Activated CD4-positive, alpha-beta T cell treated with anti-CD3 and anti-CD28 coated beads, Interleukin-2, amount 10 ng/mL, durations not matched to agents 7 days and 5 days (primary cell): Measurements from ENCODE around the gene PCDH1. TPM values are rescaled to one million over a fixed set of nuclear protein-coding genes. Genes with fewer than 3 reads are reported as not detected.
A peak's percentile ranks its signal among the peaks of the same experiment; 100 is the strongest.

Source experiments
- CTCF ChIA-PET: fragments of 350-600 bp; sonication (Branson Sonifier 250); formaldehyde crosslinking; loops from one replicate; lab custom pipeline; 2021; ENCODE audit warnings: antibody characterized with exemption; lab: Charles Lee
- POLR2A ChIA-PET: fragments of 350-600 bp; sonication (Branson Sonifier 250); formaldehyde crosslinking; loops from one replicate; lab custom pipeline; 2021; ENCODE audit warnings: antibody characterized with exemption; lab: Charles Lee
- DNase-seq: peaks from one replicate; pipeline ENCODE4 v3.0.0-alpha.2; 2020
- H3K27ac Mint-ChIP-seq: one replicate; pipeline ENCODE4 v1.8.0; 2021; ENCODE audit warnings: mild to moderate bottlenecking, moderate library complexity, mixed read lengths
- H3K27me3 Mint-ChIP-seq: one replicate; pipeline ENCODE4 v1.8.0; 2021; ENCODE audit warnings: mixed read lengths
- H3K36me3 Mint-ChIP-seq: one replicate; pipeline ENCODE4 v1.8.0; 2021; ENCODE audit warnings: low read depth, mixed read lengths
- H3K4me1 Mint-ChIP-seq: one replicate; pipeline ENCODE4 v1.8.0; 2021; ENCODE audit warnings: mixed read lengths
- H3K4me3 Mint-ChIP-seq: one replicate; pipeline ENCODE4 v1.8.0; 2021; ENCODE audit warnings: mild to moderate bottlenecking, moderate library complexity, mixed read lengths
- H3K9me3 Mint-ChIP-seq: one replicate; pipeline ENCODE4 v1.8.0; 2021; ENCODE audit warnings: mixed read lengths
- total RNA-seq, 2 experiments: library from RNA; stranded (reverse); gene quantifications; one replicate each; pipeline ENCODE4 v1.2.3, GENCODE V29; 2021

Gene PCDH1
- total RNA-seq, 2 experiments from 2014 or later: not detected

DNA sequence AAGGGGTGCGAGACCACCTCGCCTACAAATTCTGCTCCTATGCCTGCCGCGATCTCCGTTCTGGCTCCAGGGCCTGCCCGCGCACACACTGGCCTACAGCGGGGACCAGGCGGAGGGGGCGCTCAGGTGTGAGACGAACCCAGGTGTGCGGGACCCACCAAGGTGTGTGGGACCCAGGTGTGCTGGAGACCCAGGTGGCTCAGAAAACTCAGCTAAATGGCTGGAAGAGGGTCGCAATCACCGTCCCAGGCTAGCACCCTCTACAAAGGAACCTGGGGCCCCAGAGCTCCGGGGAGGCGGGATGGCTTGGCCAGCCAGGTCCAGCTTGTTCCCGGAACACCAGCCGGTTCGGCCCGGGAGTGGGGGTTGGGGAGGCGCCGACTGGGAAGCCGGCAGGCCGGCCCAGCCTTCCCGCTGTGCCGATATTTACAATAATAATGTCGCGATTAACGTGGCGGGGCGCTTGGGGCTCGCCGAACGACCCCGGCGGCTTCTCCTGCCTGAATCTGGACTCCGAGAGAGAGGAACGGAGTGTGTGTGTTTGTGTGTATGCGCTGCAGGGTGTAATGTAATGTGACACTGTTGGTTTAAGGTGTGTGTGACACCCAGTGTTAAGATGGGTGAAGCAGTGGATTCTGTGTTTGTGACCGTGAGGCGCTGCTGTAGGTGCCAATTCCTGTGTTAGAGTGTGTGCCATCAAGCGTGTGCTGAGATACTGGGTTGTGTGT is 1.4 kb downstream of the PCDH1 start:
- no peaks in the 10 kb centered on the region for H3K36me3 Mint-ChIP-seq
- H3K27ac Mint-ChIP-seq: no peak overlapping the region
- ChIA-PET CTCF (interaction anchor here (1.0 kb wide), 1 partner anchor 185 kb away, joined by 4 read pairs; no protein-coding TSS in a partner anchor), POLR2A (no interaction called here)
- H3K27me3 Mint-ChIP-seq: peaks cover 79% of the 10 kb centered on the region
- H3K4me1 Mint-ChIP-seq: peaks cover 16% of the 10 kb centered on the region
- H3K9me3 Mint-ChIP-seq: no peaks in the 10 kb centered on the region
- H3K4me3 Mint-ChIP-seq: no peak overlapping the region
- DNase-seq: peak; percentile 5

DNA sequence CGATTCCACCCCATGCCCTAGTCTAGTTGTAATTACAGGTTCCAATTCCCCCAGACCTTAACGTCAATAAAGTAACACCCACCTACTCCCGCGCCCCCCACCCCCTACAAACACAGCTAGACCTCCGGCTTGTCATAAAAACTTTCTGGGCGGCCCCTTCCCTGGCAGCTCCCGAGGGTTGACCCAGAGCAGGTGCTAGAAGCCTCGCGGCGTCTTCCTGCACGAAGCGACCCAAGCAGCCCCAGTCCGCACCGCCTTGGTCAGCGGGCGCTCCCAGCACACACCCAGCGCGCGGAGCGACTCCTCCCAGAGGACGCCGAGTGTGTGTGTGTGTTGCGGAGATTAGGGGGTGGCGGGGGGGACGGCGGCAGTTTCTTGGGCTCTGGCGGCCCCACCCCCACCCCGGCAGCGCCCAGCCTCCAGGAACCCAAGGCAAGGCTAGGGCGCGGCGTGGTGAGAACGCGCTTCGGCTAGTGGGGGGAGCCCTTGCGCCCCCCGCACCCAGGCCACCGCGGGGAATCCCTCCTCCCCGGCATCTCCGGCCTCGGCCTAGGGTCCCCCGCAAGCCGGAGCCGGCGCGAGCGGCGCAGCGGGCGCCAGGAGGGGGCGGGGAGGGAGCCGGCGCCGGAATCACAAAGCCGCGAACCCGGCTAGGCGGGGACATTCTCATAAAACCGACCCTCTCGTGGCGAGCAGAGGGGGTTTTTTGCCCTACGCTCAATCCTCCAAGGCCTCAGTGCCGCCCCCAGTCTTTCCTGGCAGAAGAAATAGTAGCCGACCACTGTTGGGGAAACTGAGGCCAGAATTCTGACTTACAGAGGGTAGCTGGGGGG is 2.2 kb downstream of the PCDH1 start:
- Mint-ChIP-seq H3K4me1 (peaks cover 16% of the 10 kb centered on the region), H3K36me3 (no peaks in the 10 kb centered on the region), H3K4me3 (no peak overlapping the region), H3K27me3 (peaks cover 77% of the 10 kb centered on the region), H3K9me3 (no peaks in the 10 kb centered on the region), H3K27ac (no peak overlapping the region)
- peak; percentile 5 for DNase-seq
- ChIA-PET POLR2A (no interaction called here), CTCF (no interaction called here)

DNA sequence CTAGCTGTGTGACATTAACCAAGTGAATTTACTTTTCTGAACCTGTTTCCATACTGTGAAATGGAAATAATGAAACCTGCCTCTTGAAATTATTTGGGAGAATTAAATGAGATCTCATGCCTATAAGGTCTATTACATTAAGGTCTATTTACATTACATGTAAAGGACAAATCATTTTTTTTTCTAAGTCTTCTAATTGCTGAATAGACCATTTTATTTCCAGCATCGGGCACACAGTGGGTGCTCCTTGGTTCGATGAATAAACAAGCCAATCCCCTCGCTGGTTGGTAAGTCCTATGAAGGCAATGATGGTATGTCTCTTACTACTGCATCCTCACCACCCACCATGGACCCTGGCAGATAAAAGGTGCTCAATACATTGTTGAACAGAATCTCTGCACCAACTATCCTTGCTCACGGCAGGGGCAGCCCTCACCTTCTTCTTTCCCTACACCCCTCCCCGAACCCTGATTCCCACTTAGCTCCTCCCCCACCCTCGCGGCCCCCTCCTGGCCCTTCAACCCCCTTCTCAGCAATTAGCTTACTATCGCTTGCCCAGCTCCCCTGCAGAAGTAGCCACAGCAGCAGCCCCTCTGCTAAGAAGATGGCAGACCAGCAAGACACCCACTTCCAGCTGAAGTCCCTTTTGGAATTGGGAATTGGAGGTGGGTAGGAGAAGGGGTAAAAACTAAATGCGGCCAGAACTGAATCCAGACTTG is 3.0 kb downstream of the PCDH1 start:
- CTCF ChIA-PET: interaction anchor here (0.8 to 1.4 kb wide), 3 partner anchors 8 to 182 kb away, joined by 3 to 4 read pairs (median 4); no protein-coding TSS in a partner anchor
- peaks cover 75% of the 10 kb centered on the region for H3K27me3 Mint-ChIP-seq
- no peak overlapping the region for H3K27ac Mint-ChIP-seq
- H3K4me3 Mint-ChIP-seq: no peak overlapping the region
- H3K36me3 Mint-ChIP-seq: no peaks in the 10 kb centered on the region
- no peaks in the 10 kb centered on the region for H3K9me3 Mint-ChIP-seq
- H3K4me1 Mint-ChIP-seq: peaks cover 16% of the 10 kb centered on the region
- POLR2A ChIA-PET: no interaction called here
- peak; percentile 3 for DNase-seq

DNA sequence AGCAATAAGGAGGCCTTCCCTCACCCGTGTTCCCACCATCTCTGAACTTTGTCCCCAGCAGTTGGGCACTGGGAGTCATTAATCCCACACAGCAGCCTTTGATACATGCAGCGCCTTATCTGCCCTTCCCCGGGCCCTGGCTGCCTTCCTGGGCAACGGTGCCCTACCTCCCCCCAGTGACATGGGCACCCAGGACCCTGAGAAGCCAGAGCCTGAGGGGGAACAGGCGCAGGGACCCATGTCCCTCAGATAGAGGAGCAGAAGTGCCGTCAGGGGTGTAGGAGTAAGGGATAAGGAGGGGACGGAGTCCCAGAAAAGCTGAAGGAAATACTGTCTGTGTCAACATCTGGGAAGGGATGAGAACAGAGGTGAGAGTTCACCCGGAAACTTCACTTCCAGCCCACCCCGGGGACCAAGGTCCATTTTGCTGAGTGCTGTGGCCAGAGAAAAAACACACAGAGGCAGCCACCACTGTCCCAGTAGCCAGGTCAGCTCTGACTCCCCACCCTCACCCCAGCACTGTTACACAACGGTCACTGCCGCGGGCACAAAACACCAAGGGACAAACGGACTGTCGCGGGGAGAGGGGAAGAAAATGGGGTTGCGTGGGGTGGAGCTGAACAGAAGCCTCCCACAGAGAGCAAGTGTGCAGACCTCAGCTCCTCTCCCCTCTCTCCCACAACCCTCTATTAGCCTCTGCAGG is 3.8 kb downstream of the PCDH1 start:
- Mint-ChIP-seq H3K4me1 (peaks cover 14% of the 10 kb centered on the region), H3K36me3 (no peaks in the 10 kb centered on the region), H3K4me3 (no peak overlapping the region), H3K9me3 (no peaks in the 10 kb centered on the region), H3K27me3 (peaks cover 71% of the 10 kb centered on the region), H3K27ac (no peak overlapping the region)
- peak; percentile 3 for DNase-seq
- CTCF ChIA-PET: interaction anchor here (0.8 to 1.4 kb wide), 3 partner anchors 9 to 181 kb away, joined by 3 to 4 read pairs (median 4); no protein-coding TSS in a partner anchor
- POLR2A ChIA-PET: no interaction called here

DNA sequence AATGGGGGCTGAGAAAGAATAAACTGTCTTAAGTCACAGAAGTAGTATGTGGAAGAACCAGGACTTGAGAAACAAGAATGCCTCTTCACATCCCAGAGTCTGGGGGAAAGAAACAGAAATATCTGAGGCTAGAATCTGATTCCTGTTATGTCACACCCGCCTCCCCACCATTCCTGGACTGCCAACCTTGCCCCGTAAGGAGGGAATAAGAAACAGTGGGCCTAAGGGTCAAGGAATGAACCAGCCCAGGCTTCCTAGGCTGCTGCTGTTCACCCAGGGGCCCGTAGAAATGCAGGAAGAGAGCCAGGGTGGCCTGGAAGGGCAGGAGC is 4.3 kb downstream of the PCDH1 start:
- ChIA-PET POLR2A (no interaction called here), CTCF (interaction anchor here (1.4 kb wide), 1 partner anchor 10 kb away, joined by 4 read pairs; no protein-coding TSS in a partner anchor)
- no peaks in the 10 kb centered on the region for H3K9me3 Mint-ChIP-seq
- no peak overlapping the region for H3K27ac Mint-ChIP-seq
- DNase-seq: no peak
- H3K27me3 Mint-ChIP-seq: peaks cover 65% of the 10 kb centered on the region
- H3K36me3 Mint-ChIP-seq: no peaks in the 10 kb centered on the region
- peaks cover 10% of the 10 kb centered on the region for H3K4me1 Mint-ChIP-seq
- H3K4me3 Mint-ChIP-seq: no peak overlapping the region

DNA sequence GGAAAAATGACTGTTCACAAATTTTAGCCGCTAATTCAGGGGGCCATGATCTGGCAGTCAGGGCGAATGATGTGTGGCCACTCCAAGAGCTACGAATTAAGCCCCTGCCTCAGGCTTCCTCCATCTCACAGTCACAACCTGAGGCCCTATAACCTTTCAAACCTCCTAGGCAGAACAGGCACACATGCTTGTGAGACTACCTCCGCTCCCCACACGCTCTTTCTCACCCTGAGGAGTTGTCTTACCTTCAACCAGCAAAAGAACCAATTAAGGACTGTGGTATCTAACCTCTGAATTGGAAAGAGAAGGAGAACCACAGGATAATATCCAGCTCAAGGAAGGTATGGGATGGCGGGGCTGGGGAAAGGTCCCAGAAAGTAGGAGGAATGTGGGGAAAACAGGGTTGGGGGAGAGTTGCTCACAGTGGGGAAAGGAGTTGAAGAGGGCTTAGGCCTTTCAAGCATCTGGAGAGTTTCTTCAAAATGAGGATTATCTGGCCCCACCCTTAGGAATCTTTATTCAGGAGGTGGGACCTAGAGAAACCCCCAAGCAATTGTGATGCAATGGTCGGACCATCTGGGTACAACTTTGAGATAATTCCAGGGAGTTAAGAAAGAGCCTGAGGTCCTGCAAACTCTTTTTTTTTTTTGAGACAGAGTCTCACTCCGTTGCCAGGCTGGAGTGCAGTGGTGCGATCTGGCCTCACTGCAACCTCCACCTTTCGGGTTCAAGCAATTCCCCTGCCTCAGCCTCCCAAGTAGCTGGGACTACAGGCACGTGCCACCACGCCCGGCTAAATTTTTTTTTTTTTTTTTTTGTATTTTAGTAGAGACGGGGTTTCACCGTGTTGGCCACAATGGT is 5.5 kb downstream of the PCDH1 start:
- Mint-ChIP-seq H3K36me3 (no peaks in the 10 kb centered on the region), H3K27me3 (peaks cover 60% of the 10 kb centered on the region), H3K4me3 (no peak overlapping the region), H3K4me1 (peaks cover 7% of the 10 kb centered on the region), H3K27ac (no peak overlapping the region), H3K9me3 (no peaks in the 10 kb centered on the region)
- ChIA-PET CTCF (no interaction called here), POLR2A (no interaction called here)
- peak; percentile 3 for DNase-seq

DNA sequence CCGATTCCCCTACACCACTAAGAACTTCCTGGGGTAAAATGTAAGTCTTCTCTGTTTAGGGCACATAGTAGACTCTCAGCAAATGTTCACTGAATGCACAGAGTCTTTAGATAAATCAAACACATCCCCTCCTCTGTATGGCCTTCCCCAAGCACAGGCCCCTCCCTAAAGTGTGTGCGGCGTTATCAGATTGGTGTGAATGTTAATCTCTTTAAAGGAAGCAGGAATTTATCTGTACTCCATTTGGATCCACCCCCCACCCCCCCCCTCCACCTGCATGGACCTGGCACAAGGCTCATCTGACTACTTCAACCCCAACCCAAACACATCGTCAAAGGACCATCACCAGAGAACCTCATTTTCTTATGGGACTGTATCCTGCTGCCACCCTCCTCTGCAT is 6.3 kb downstream of the PCDH1 start:
- no peak for DNase-seq
- Mint-ChIP-seq H3K4me1 (peaks cover under 1% of the 10 kb centered on the region), H3K36me3 (no peaks in the 10 kb centered on the region), H3K27me3 (peaks cover 54% of the 10 kb centered on the region), H3K27ac (no peak overlapping the region), H3K9me3 (no peaks in the 10 kb centered on the region), H3K4me3 (no peak overlapping the region)
- CTCF ChIA-PET: no interaction called here
- POLR2A ChIA-PET: no interaction called here

DNA sequence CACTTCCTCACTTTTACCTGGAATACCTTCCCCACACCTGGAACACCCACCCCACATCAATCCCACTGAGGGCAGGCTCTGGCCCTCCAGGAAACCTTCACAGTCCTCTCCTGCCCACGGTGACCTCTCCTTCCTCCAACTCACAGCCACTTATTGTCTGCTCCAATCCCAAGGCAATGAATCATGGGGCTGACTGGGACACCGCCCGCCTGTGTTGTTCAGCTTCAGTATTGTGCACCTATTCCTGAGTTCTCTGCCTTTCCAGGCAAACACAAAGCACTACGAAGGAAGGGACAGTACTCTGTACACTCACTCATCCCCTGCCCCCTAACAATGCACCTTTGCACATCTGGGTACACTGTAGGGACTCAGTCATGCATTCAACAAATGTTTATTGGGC is 7.3 kb downstream of the PCDH1 start:
- no peaks in the 10 kb centered on the region for H3K4me1 Mint-ChIP-seq
- no peaks in the 10 kb centered on the region for H3K36me3 Mint-ChIP-seq
- no peak for DNase-seq
- H3K27me3 Mint-ChIP-seq: peaks cover 50% of the 10 kb centered on the region
- H3K27ac Mint-ChIP-seq: no peak overlapping the region
- ChIA-PET POLR2A (no interaction called here), CTCF (no interaction called here)
- no peaks in the 10 kb centered on the region for H3K9me3 Mint-ChIP-seq
- H3K4me3 Mint-ChIP-seq: no peak overlapping the region

DNA sequence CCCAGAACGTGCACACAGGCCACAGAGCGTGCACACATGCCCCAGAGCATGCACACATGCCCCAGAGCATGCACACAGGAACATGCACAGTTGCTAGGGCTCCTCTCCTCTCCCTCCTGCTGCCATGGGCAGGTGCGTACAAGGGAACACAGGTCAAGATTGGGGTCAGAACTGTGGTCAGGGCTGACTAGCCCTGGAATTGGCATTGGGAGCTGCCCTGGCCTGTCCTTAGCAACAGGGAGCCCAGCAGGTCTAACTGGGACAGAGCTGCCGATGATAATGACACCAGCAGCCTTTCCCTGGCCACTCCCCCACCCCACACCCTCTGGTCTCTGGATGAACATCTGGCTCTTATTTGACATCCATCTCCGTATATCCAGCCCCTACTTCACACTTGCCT is 8.0 kb downstream of the PCDH1 start:
- H3K4me1 Mint-ChIP-seq: no peaks in the 10 kb centered on the region
- no peak overlapping the region for H3K4me3 Mint-ChIP-seq
- no peaks in the 10 kb centered on the region for H3K9me3 Mint-ChIP-seq
- ChIA-PET CTCF (interaction anchor here (0.7 kb wide), 1 partner anchor 47 kb away, joined by 3 read pairs; no protein-coding TSS in a partner anchor), POLR2A (no interaction called here)
- H3K27me3 Mint-ChIP-seq: peaks cover 44% of the 10 kb centered on the region
- DNase-seq: no peak
- H3K27ac Mint-ChIP-seq: no peak overlapping the region
- H3K36me3 Mint-ChIP-seq: no peaks in the 10 kb centered on the region

DNA sequence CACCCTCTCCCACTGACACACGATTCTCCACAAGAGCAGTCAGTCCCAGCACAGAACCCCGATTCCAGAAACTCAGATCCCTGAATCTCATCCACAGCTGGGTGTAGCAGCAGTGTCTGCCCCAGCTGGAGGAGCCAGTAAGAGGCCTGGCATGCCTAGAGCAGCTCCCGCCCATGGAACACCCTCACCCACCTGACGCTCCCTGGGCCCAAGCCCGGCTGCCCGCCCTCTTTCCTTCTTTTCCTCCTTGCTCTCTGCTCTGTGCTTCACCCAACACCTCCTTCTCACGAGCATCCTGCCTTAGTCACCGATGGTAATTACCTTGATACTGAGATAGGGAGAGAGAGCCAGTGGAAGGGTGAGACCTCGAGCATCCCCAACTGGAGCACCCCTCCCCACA is 8.7 kb downstream of the PCDH1 start:
- H3K36me3 Mint-ChIP-seq: no peaks in the 10 kb centered on the region
- no peaks in the 10 kb centered on the region for H3K4me1 Mint-ChIP-seq
- no peak overlapping the region for H3K27ac Mint-ChIP-seq
- no peaks in the 10 kb centered on the region for H3K9me3 Mint-ChIP-seq
- ChIA-PET CTCF (interaction anchor here (0.6 to 1.3 kb wide), 4 partner anchors 10 to 203 kb away, joined by 3 to 4 read pairs (median 3); no protein-coding TSS in a partner anchor), POLR2A (no interaction called here)
- DNase-seq: no peak
- peaks cover 37% of the 10 kb centered on the region for H3K27me3 Mint-ChIP-seq
- no peak overlapping the region for H3K4me3 Mint-ChIP-seq

DNA sequence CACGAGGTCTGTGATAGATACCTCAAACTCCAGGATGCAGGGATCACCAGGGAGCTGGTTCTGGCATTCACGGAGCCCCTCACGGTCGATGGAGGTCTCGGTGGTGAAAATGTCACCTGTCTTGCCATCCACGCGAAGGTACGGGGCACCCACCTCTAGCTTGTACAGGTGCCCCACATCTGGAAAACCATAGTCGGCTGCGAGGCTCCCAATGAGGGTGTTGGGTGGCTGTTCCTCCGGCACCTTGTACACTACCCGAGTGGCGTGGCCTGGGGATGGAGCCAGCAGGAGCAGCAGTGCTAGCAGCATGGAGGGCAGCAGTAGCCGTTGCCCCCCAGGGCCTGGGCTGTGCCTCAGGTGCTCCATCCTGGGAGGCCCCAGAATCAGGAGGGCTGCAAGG is 9.2 kb downstream of the PCDH1 start:
- Mint-ChIP-seq H3K36me3 (no peaks in the 10 kb centered on the region), H3K4me1 (no peaks in the 10 kb centered on the region), H3K27me3 (peaks cover 32% of the 10 kb centered on the region), H3K4me3 (no peak overlapping the region), H3K27ac (no peak overlapping the region), H3K9me3 (no peaks in the 10 kb centered on the region)
- DNase-seq: no peak
- ChIA-PET CTCF (interaction anchor here (0.6 to 1.3 kb wide), 5 partner anchors 9 to 203 kb away, joined by 3 to 4 read pairs (median 3); no protein-coding TSS in a partner anchor), POLR2A (no interaction called here)
